NCI-H146 treated with DMSO at 0.1 percent for 48 hours (cell line): ENCODE results near the gene COL4A1.

Experiments used
- DNase-seq: peaks from one replicate; lab custom pipeline; 2025; ENCODE audit not compliant: unreplicated experiment; lab: John Stamatoyannopoulos, UW

Gene COL4A1

GRCh38 chr13:110306960-110307766, at the start of gene COL4A1, which contains the start of gene COL4A2:
Gene COL4A1 (minus strand): TSS chr13:110307157. CDS start chr13:110307027, 130 bp downstream.
Gene COL4A2 (plus strand): TSS chr13:110307284. CDS start chr13:110307904, 620 bp downstream.
- no peak for DNase-seq

- no peak for DNase-seq
Measured at GRCh38 chr13:110356362-110356761, 49.4 kb upstream of the COL4A1 start.

- no peak for DNase-seq
Measured at GRCh38 chr13:110354715-110355473, 47.9 kb upstream of the COL4A1 start.

- no peak for DNase-seq
Measured at GRCh38 chr13:110354123-110354627, 47.2 kb upstream of the COL4A1 start.

GRCh38 chr13:110353339-110353977, 46.5 kb upstream of the COL4A1 start:
- DNase-seq = no peak

GRCh38 chr13:110352735-110353134, 45.8 kb upstream of the COL4A1 start:
- DNase-seq = no peak

- no peak for DNase-seq
Measured at GRCh38 chr13:110351636-110352420, 44.9 kb upstream of the COL4A1 start.

GRCh38 chr13:110350509-110350908, 43.6 kb upstream of the COL4A1 start:
- DNase-seq = no peak

- no peak for DNase-seq
Measured at GRCh38 chr13:110350049-110350448, 43.1 kb upstream of the COL4A1 start.

- DNase-seq = no peak
Measured at GRCh38 chr13:110349239-110349638, 42.3 kb upstream of the COL4A1 start.

GRCh38 chr13:110348309-110349105, 41.5 kb upstream of the COL4A1 start:
- no peak for DNase-seq

GRCh38 chr13:110347535-110348308, 40.8 kb upstream of the COL4A1 start:
- no peak for DNase-seq

GRCh38 chr13:110347088-110347487, 40.1 kb upstream of the COL4A1 start:
- DNase-seq = no peak

- no peak for DNase-seq
Measured at GRCh38 chr13:110346661-110347067, 39.7 kb upstream of the COL4A1 start.

- DNase-seq = no peak
Measured at GRCh38 chr13:110345701-110346100, 38.7 kb upstream of the COL4A1 start.

- DNase-seq = no peak
Measured at GRCh38 chr13:110345266-110345665, 38.3 kb upstream of the COL4A1 start.

GRCh38 chr13:110344320-110344719, 37.4 kb upstream of the COL4A1 start:
- DNase-seq = no peak

- DNase-seq = no peak
Measured at GRCh38 chr13:110343241-110343865, 36.4 kb upstream of the COL4A1 start.

- no peak for DNase-seq
Measured at GRCh38 chr13:110342474-110342873, 35.5 kb upstream of the COL4A1 start.
